Epithelial cell of proximal tubule (primary cell): ENCODE data around the gene FOSL2. TPM values are rescaled to one million over a fixed set of nuclear protein-coding genes. Genes with fewer than 3 reads are reported as not detected.

Experiments
- DNase-seq: peaks from one replicate; pipeline ENCODE4 v3.0.0-alpha.2; 2011; ENCODE audit warnings: low read depth
- H3K4me3 ChIP-seq: 2 replicates; pipeline ENCODE4 v1.5.1; 2011; ENCODE audit warnings: low read depth, mild to moderate bottlenecking, low read length
- total RNA-seq: library from RNA; depleted of rRNA; stranded (reverse); fragments of >200 nt; gene quantifications from 2 replicates; pipeline ENCODE4 v1.2.3, GENCODE V29; 2015
- TF ChIP-seq, protein P1 (sequence below): conservative IDR thresholded peaks from 2 replicates; pipeline ENCODE4 v1.5.1; 2012; ENCODE audit warnings: low read depth, mild to moderate bottlenecking, low read length

FOSL2 gene
- total RNA-seq, 1 donor from 2014 or later: 91.8 TPM

DNA sequence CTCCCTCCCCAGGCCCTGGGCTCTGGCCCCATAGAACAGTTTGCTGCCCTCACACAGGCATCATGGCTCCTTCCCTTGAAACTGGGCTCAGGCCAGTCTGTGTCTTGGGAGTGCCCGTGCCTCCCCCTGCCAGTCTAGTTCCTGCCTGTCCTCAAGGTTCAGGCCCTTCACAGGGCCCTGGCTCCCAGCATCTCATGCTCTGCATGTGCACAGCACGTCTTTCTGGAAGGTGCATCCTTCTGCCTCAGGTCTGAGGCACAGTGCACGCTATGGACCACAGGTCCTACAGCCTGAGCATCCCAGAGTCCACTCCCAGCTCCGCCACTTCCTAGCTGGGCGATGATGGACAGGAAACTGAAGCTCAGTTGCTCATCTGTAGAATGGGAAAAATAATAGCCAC is 35.6 kb upstream of the FOSL2 start:
- TF ChIP-seq, protein P1, sequence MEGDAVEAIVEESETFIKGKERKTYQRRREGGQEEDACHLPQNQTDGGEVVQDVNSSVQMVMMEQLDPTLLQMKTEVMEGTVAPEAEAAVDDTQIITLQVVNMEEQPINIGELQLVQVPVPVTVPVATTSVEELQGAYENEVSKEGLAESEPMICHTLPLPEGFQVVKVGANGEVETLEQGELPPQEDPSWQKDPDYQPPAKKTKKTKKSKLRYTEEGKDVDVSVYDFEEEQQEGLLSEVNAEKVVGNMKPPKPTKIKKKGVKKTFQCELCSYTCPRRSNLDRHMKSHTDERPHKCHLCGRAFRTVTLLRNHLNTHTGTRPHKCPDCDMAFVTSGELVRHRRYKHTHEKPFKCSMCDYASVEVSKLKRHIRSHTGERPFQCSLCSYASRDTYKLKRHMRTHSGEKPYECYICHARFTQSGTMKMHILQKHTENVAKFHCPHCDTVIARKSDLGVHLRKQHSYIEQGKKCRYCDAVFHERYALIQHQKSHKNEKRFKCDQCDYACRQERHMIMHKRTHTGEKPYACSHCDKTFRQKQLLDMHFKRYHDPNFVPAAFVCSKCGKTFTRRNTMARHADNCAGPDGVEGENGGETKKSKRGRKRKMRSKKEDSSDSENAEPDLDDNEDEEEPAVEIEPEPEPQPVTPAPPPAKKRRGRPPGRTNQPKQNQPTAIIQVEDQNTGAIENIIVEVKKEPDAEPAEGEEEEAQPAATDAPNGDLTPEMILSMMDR: no peak
- no peak for DNase-seq
- H3K4me3 ChIP-seq: no peak overlapping the region

DNA sequence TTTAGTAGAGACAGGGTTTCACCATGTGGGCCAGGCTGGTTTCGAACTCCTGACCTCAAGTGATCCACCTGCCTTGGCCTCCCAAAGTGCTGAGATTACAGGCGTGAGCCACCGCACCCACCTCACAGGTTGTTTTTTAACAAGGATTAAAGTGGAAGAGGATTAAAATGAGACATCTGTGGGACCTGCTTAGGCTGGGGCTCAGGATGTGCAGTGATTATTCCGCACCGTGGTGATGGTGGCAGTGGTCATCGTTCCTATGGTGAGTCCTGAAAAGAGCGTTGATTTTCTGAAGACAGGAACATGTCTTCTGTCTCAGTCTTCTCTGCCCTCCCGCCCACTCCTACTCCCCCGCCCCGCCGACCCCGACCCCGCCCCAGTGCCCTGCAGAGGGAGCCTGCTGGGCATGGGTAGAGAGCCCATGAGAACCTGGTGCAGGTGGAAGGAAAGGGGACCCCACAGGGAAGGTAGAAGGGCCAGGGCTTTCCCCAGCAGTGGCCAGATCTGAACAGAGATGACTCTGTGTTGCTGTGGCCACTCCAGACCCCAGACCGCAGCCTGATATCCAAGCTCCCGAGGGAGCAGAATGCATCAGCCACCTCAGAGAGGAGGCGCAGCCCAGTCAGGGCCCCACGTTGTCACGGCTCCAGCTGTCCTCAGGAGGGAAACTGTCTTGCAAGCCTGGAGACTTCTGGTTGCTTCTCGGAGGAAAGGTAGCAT is 34.5 kb upstream of the FOSL2 start:
- DNase-seq: no peak
- TF ChIP-seq, protein P1: no peak
- H3K4me3 ChIP-seq: no peak overlapping the region

DNA sequence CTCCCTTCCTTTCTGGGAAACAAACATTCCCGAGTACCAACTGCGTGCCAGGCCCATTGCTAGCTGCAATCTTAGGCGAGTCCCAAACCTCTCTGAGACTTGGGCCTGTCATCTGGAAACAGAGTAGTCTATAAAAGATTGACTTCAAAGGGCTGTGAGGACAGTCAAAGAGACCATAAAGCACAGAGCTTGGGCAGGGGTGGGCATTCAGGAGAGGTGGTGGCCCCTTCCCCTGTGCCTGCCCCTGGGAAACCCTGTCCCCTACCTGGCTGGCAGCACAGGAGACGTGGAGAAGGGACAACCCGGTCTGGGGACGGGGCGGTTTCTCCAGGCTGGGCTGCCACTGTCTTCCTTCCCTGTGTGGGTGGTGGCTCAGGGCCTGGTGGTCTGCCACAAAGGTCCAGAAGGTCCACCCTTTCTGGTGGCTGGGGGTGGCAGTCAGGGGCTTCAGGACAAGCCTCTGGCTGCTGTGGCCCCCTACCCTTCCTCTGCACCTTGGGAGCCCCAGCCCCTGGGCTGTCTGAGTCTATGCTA is 33.9 kb upstream of the FOSL2 start:
- DNase-seq: no peak
- H3K4me3 ChIP-seq: no peak overlapping the region
- TF ChIP-seq, protein P1: no peak

DNA sequence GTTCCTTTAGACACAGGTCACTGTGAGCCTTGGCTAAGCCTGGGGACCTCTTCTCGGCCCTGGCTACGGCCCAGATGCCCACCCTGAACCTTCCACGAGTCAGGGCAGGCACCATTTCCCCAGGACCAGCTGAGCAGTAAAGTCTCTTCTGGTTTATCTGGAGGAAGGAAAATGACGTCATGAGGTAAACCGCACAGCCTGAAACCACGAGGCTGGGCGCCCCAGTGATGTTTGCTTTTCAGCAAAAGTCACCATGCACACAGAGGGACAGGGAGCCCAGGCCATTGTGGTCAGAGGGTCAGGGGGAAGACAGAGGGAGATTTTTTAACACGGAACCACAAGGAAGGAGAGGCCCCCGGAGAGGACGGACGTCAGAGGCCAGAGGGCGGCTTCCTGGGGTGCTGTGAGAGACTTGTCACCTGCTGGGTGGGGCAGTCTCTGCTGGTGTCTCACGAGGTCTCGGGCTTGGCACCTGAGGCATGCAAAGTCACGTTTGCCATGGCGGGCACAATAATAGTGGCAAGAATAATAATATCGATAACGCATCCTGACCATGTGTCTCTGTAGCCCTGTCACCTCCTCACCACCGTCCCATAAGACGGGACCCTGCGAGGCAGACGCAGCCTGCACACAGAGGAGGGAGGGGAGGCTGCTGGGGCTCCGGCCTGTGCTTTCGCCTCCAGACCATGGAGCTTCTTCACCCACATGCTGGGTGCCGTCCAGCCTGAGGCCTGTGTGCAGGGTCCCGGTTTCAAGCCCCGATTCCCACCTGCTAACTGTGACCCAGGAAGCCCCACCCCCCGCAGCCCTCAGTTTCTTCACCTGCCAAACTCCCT is 33.2 kb upstream of the FOSL2 start:
- no peak for DNase-seq
- no peak overlapping the region for H3K4me3 ChIP-seq

DNA sequence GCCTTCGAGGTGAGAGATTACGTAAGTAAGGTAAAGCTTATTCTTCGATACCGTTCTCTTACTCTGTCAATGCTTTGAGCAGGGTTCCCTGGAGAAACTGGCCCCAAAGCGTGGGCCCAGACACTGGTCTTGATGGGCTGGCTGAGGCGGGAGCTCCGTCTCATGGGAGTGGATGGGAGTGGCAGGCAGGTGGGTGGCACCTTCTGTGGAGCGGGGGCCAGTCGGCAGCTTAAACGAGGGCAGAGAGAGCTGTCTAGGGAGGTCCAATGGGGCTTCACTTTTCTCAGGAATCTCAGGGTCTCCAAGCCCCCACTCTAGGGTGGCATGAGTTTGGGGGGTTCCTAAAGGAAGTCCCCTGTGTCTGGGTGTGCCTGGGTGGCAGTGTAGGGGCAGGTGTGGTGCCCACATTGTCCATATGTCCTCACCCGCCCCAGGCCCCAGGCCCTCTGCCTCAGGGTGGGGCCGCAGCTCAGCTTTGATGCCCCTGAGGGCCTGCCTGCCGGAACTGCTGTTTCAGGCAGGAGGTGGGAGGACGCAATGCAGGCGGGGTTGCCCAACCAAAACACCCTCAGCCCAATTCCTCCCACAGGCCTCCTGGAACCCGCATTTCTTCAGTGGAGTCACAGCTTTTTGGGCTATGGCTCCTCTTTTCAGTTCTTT is 32.5 kb upstream of the FOSL2 start:
- no peak overlapping the region for H3K4me3 ChIP-seq
- DNase-seq: no peak
- TF ChIP-seq, protein P1: no peak

More for the DNA sequence above, 33.2 kb upstream of the FOSL2 start:
- TF ChIP-seq, protein P1: no peak

DNA sequence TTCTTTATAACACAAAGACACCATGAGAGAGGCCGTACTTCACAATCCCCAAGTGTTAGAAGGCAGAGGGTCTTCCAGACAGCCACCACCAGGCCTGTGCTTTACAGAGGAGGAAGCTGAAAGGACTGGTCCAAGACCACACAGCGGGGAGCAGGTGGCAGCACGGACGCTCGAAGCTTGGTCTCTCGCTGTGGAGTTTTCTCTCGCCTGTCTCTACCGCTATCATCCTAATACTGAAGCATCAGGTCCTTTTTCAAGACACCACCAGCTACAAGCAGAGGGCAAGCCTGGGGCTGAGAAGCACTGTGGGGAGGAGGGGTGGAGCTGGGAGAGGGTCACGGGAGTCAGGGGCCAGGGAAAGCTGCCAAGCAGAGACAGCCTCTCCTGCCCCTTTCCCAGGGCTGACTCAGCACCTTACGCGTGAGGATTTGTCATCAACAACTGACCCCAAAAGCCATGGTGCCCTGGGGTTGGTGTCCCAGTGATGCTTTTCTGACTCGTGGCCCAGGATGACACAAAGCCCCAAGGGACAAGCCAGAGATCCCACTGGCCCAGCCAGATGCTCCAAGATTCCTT is 31.9 kb upstream of the FOSL2 start:
- peak; percentile 70 for DNase-seq

More for the DNA sequence above, 31.9 kb upstream of the FOSL2 start:
- TF ChIP-seq, protein P1: no peak
- H3K4me3 ChIP-seq: no peak overlapping the region
